Renal pelvis (tissue), 4 donors: ENCODE data around the gene PGC. TPM values are rescaled to one million over a fixed set of nuclear protein-coding genes. Genes with fewer than 3 reads are reported as not detected.

Experiments used
- DNase-seq: peaks from one replicate; pipeline ENCODE4 v3.0.0-alpha.2; 2013
- polyA plus RNA-seq, 3 donors: library from polyadenylated mRNA; unstranded; fragments of 120-200 nt; gene quantifications; one replicate each; pipeline ENCODE4 v1.2.1, GENCODE V29; 2013; ENCODE audit not compliant: insufficient read length in 3 of 3

PGC gene
- polyA plus RNA-seq, 3 donors = 0.16 TPM; not detected in 2

DNA sequence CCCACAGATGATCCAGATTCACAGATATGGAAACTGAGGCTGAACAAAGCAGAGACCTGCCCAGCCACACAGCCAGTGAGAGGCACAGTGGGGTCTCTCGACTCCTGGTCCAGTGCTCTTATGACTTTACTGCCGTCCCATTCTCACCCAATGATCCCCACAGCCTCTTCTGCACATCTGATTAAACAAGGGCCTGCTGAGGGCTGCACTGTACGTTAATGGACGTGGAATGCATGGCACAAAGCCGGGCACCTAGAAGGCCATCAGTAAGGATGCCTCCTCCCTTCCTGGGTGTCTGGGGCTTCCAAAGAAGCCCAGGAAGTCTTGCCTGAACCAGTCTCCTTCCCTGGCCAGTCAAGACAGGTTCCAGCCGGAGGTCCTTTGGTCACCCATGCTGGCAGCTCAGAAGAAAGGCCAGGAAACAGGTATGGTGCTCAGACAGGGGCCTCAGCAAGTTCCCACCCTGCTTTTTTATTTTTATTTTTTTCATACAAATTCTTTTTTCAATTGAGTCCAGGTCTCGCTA lies 15.6 kb downstream of the PGC start:
- no peak for DNase-seq

DNA sequence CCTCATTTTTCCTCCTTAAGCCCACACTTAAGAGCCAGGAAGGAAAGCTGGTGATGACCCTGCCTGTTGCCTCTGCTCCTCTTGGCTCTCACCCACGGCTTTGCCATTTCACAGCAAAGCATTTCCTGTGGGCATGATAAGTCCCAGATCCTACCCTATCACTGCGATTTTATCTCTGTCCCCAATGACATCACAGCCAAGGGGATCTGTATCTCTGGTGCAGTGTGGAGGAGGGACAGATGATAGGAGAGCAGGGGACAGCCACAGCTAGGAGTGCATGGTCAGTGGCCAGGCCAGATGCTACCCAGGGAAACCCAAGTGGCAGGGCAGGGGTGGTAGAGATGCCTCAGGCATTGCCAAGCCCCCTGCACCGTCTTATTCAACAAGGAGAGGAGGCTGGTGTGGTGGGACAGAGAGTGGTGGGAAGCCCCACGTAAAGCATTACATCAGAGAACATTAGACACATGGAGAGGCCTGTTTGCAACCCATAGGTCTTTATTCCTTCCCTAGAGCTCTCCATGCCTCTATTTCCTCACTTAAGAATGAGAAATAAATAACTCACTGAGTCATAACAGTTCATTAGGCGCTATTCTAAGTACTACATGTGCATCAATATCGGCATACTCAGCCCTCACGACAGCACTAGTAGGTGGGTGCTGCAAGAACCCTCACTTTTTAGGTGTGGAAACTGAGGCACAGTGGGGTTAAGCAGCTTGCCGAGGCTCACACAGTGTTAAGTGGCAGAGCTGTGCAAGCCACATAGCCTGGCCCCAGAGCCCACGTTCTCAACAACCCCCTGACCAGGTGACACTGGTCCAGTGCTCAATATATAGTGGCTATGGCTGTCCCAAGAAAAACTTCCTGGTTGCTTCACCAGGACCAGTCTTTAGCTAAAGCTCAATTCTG lies 16.4 kb downstream of the PGC start:
- DNase-seq = no peak

DNA sequence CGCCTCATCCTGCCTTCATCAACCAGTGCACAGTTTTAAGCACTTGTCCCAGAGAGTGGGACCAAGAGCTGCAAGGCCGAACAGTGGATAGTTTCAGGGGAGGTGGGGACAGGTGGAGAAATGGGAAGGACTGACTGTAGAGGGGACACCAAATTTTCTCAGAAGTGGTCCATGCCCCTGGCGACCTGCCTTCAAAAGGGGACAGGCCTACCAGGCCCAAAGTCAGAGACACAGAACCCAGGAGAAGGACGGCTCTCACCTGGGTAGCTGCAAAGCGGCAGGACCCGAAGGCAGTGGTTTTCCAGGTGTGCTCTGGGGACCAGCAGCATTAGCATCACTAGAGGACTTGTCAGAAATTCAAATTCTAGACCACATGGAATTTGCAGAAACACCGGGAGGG lies 17.6 kb downstream of the PGC start:
- DNase-seq = no peak

DNA sequence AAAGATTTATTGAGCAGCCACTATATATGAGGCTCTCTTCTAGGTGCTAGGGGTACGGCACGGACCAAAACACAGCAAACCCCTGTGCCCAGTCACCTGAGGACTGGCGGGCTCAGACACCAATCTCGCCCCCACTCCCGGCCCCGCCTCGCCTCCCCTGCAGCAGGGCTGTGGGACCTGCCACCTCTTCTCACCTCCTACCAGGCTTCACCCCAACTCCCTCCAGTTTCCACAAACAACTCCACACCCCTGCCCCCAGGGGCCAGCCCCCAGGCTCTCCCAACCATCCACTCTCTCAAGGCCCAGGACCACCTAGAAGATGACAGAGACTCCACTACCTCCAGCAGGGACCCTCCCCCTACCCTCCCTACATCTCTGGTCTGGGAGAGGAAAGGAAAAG lies 18.2 kb downstream of the PGC start:
- no peak for DNase-seq

DNA sequence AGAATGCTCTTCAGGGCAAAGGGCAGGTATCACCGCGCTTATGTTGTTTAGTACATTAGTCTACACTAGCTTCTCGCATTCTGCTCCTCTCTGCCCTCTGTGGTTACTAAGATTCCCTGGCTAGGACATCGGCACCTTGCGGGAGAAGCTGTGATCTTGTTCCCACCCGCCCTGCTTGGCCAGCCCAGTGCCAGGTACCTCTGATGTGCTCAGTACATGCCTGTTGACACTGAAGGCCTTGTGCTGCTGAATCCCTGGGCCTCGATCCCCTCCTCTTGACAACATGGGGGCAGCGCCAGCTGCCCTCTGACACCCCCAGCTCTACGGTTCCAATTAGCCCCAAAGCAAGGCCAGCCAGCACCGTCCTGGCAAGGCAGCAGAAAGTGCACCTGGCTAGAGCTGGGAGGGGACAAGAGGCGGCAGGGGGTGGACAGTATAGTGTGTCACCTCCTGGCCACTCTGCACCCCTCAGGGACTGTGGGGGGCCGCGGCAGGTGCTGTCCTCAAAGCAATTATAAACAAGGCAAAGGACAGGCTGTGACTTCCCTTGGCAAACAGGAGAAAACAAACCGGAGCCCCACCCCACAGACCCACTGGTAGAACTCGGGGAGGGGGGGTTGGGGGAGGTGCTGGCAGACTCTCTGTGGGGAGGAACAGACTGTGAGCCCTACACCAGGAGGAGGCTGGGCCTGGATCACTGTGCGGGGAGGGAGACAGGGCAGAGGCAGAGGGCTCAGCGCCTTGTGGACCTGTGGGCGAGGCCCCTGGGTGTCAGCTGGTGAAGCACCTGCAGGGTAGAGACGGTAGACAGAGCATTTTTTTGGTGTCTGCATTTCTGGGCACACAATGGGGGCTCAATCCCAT lies 18.9 kb downstream of the PGC start:
- DNase-seq = no peak

DNA sequence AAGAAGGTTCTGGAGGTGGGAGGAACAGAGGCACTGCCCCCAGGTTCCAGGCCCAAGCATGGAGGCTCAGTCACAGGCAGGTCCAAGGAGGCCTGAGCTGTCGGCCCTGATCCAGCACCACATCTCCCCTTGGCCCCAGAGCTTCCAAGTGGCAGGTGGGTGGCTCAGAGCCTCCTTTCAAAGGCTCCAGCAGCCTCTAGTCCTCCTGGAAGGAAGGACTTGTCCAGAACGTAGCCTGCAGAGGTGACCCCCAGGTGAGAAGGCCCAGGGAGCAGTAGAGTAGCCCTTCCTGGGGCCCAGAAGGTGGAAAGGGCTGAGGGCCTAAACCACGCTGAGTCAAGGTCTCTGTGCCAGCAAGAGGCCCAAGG lies 19.5 kb downstream of the PGC start:
- DNase-seq = no peak

DNA sequence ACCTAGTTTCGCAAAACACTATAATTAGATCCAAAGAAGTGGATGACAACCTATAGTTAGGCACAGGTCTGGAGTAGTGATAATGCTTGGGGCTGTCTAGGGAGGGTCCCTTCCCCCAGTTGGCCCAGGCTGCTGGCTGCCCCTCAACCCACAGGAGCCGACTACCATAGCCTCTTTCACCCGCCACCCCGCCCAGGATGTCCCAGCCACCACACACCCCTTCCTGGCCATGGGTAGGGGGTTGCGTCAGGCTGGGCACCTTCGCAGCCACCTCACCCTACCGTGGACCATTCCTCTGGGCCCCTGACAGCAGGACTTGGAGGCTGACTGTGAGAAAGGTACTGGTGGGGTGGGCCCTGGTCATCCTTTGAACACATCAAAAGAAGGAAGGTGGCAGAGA lies 20.3 kb downstream of the PGC start:
- DNase-seq = no peak

DNA sequence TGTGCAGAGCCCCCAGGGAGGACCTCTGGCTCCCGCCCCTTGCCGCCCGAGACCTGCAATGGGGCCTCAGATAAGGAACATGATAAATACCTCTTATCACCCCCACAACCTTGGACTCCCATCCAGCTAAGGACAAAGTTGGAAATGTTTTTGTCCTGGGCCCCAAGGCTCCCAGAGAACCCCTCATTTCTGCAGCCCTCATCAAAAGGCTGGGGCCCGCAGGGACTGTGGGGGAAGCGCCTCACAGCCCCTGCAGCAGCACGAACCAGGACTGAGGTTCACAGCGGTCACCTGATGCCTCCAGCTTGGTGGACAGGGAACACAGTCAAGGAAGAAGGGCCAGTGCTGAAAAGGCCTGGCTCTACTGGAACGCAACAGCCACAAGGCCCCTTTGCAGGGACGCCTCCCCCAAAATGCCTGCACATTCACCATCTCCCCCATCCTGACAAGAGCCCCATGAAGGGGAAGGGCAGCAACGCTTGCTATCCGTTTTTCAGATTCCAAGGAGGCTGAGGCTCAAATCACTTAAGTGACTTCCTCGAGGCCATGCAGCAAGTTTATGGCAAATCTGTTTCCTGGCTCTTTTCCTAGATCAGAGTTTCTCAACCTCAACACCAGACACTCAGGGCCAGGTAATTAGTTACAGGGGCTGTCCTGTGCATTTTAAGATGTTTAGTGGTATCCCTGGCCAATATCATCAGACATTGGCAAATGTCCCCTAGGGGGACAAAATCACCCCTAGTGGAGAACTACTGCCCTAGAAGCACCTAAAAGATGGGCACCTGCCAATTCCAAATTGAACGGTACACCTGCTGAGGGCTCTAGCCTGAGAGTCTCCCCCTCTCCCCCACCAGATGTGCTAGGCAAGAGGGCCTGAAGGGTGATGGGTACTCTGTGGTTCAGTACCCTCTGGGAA lies 22.4 kb downstream of the PGC start:
- DNase-seq = no peak

DNA sequence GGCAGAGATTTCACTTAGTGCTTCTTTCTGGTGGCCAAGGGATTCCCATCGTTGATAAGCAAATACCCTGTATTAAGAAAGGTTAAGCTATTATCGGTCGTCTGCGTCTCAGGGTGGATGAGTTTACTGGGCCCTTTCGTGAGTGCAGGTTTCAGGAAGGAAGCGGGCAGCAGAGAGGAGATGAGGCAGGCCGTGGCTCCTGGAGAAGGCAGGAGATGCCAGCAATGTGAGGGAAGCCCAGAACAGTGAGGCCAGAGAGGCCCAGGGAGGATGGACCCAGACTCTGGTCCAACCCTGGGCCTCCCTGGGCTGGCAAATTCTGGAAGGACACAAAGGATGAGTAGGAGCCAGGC lies 23.0 kb downstream of the PGC start:
- DNase-seq = no peak

DNA sequence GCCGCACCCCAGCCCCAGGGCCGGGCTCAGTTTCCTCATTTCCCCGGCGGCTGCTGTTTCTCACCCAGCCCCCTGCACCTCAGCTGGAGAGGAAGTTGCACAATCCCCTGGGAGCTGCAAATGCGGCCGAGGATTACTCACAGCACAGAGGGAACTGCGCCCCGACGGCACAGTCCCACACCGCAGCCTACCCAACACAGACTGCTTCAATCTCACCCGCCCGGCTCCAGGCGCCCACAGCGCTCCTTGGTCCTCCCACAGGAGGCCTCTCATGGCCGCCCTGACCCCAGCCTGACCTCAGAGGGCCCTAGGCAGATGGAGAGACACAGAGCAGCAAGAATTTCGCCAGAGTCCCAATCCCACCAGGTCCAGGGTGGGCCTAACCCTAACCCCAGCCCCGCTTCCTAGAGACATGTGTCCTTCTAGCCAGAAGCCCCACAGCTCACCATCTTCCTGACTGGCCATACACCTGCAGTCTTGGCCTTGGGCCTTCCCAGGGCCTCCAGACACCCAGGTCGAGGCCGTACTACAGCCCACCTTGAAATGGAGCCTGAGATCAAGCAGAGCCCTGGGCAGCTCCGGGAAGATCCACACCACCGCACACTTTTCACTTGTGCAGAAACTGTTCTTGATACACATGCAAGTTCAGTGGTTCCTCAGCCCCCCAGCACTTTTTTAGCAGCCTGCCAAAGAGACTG lies 23.5 kb downstream of the PGC start:
- no peak for DNase-seq

DNA sequence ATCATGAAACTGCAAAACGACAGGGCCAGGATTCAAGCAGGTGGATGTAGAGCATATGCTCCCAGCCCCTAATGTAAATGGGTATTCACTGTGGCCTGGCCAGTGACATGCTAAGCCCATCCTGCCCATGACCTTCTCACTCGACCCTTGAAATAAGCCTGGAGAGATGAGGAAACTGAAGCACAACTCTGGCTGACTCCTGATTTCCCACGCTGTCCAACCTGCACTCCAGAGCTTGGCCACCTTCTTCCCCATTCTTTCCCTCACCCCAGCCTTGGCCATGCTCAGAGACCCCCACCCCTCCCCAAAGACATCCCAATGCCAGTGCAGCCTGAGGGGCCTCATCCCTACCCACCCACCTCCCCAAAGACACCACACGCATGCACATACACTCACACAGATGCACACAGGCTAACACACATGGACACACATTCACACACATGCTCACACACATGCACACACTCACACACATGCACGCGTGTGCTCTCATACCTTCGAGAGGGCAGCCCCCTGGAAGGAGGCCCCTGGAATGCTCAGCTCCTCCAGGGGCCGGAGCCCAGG lies 24.1 kb downstream of the PGC start:
- no peak for DNase-seq

DNA sequence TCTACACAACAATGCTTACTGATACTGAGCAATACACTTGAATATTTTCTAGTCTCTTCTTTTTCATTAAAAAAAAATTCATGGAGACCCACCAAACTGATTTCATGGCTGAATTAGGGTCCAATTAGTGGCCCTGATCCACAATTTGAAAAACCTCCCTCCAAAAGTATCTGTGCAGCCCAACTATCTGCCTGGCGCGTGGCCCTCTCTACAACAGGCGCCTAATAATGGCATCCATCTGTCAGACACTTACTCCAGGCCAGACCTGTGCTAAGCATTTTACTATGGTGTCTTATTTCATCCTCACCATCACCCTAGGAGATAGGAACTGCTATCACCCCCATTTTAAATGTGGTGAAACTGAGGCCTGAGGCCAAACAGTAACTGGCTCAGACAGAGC lies 25.8 kb downstream of the PGC start:
- DNase-seq = no peak

DNA sequence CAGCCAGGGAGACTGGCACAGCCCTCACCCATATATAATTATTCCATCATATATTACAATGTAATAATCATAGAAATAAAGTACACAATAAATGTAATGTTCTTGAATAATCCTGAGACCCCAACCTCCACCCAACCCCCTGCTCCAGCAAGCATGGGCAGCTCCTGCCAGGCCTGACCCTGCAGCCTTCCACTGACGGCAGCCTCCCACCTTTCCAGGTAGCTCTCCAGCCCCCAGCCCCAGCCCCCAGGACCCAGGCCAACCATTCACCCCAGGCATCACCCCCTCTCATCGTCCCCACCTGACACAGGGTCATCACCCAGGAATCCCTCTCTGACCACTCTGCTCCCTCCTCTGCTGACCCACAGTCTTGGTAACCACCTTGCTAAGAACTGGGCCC lies 26.4 kb downstream of the PGC start:
- DNase-seq = no peak

DNA sequence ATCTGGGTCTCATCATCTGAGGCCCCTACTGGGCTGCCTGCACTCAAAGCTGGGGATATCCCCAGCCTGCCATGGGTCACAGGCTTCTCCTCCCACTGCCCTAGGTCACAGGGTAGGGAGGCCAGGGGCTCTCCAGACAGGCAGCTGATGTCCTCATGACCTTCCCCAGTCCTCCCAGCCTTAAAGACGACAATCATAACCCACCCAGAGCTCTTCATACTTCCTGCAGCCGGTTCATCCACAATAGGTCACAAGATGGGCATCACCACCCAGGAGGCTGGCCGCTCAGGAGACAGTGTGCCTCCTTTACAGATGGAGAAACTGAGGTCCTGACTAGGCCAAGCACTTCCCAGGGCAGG lies 27.0 kb downstream of the PGC start:
- DNase-seq = no peak

DNA sequence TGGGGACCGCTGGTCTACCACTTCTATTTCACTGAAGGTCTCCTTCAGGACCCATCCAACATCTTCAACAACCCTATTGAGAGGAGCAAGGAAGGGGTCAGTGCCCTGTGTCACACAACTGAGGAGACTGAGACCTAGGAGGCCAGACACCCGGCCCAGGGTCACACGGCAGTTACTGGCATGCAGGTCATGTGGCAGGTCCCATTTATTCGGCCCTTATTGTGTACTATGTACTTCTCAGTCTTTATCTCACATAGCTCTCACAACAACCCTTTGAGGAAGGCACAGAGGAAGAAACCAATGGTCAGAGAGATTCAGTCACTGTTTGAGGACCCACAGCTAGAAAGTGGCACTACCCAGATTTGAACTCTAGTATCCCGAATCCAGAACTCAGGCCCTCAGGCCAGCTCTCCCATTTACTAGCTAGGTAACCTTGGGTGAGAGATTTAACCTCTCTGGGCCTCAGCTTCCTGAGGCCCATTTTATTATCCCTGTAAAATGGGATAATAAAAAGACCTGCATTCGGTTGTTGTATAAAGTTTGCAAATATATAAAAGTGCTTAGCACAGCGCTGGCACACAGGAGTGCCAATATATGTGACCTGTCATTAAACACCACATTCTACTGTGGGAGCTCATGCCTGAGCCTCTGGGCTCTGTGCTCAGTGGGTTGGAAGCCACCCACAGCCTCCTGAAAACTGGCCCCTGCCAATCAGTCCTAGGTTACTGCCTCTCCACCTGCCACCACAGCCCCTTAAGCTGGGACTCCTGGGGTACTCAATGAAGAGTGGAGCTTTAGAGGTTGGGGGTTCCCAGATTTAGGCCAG lies 27.5 kb downstream of the PGC start:
- DNase-seq = no peak

DNA sequence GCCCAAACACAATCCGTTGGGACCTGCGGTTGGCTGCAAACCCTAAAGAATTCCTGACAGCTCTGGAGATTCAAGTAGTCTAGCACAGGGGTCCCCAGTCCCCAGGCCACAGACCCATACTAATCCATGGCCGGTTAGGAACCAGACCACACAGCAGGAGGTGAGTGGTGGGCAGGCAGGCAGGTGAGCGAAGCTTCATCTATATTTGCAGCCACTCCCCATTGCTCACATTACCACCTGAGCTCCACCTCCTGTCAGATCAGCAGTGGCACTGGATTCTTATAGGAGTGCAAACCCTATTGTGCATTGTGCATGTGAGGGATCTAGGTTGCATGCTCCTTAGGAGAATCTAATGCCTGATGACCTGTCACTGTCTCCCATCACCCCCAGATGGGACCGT lies 28.4 kb downstream of the PGC start:
- no peak for DNase-seq

DNA sequence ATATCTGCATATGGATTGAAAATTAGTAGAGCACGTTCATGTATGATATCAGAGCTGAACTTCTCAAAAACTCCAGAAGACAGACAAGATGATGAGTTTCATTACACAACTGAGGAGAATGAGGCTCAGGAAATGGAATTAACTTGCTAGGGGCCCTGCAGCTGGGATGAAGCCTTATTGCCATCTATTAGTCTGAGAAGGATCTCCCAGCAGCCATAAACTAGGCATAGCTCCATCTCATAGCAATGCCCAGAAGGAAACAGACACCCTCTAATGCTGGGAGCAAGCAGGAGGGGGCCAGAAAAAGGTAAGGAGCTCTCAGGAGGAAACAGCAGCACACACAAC lies 29.8 kb downstream of the PGC start:
- DNase-seq = no peak

DNA sequence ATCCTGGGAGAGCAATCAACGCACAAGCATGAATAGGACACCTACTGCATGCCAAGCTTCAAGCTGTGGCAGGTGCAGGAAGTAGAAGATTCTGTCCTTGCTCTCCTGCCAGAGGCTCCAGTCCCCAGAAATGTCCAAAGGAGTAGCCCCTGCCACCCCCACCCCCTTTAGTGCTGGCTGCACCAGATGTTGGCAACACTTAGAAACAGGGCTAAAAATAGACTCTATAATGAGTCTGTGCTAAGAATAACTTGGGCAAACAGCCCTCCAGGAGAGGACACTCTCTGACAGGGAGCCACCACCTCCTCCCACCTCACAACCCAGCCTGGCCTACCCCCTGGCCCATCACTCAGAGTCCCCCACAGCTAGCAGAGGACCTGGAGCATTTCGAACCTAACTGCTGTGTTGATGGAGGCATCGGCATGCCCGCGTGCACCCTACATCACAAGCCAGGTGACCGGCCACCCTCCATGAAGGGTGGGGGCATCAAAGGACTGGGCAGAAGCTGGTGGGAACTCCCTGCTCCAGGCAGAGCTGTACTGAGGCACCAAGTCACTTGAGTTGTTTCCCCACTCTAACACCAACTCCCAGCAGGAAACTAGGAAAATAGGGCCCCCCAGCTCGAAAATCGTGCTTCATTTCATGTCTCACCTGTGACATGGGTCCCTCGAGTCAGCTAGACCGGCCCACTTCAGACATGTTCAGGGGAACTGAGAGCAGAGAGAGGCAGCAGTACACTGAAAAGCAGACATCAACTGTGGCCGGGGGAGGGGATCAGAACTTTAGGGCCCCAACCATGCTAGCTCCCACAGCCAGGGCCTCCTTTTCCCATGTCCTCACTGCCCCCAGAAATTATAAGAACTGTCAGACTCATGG lies 30.4 kb downstream of the PGC start:
- no peak for DNase-seq
